SK-N-SH (cell line): ENCODE data around the gene HP.

ENCODE experiments used
- CHD2 ChIP-seq: fragments of 150-350 bp; IDR thresholded peaks from 2 replicates; pipeline ENCODE4 v1.6.1; 2018; ENCODE audit warnings: low read length; ENCODE audit not compliant: partially characterized antibody
- CTCF ChIP-seq: fragments of 200-600 bp; sonication (generic); IDR thresholded peaks from 2 replicates; pipeline ENCODE4 v1.6.1; 2017; ENCODE audit warnings: antibody characterized with exemption, mild to moderate bottlenecking, moderate library complexity
- GATA2 ChIP-seq: sonication (generic); formaldehyde crosslinking; IDR thresholded peaks from 2 replicates; pipeline ENCODE4 v1.5.0; 2020; ENCODE audit warnings: mild to moderate bottlenecking, missing genetic modification reagents

GRCh38 chr16:72043539-72043938 is 10.8 kb upstream of the HP start:
- TF ChIP-seq CTCF (no peak), GATA2 (no peak), CHD2 (no peak)
